ENCODE measurements around the gene COL24A1.

Gene COL24A1

GRCh38 chr1:86100401-86100800 is 56.2 kb downstream of the COL24A1 start:
- Histone ChIP-seq H3K9me2 (replicated peaks; ENCODE audit: control insufficient read depth, low read length) (no peaks in the 10 kb centered on the region), H3K36me3 (ENCODE audit: control insufficient read depth, low read length) (no peaks in the 10 kb centered on the region), H3K4me3 (ENCODE audit: low read length) (no peak overlapping the region), H3K9me3 (ENCODE audit: control insufficient read depth, insufficient read depth, low read length) (no peaks in the 10 kb centered on the region), H3F3A (ENCODE audit: control insufficient read depth, insufficient read depth) (no peaks in the 10 kb centered on the region), H3K27me3 (ENCODE audit: control insufficient read depth, low read length) (no peaks in the 10 kb centered on the region), H3K4me2 (ENCODE audit: low read length) (no peak overlapping the region), H3K79me2 (ENCODE audit: control insufficient read depth, low read length) (no peaks in the 10 kb centered on the region), H4K20me1 (ENCODE audit: control insufficient read depth, insufficient read depth, low read depth, low read length) (no peaks in the 10 kb centered on the region), H3K27ac (ENCODE audit: low read depth, low read length) (no peak overlapping the region), H3K4me1 (ENCODE audit: control insufficient read depth, low read length) (no peaks in the 10 kb centered on the region)
- no peak for TF ChIP-seq CTCF (IDR thresholded peaks at IDR 0.05; ENCODE audit: low read depth, low read length, poor library complexity, severe bottlenecking)
- TF ChIP-seq EZH2phosphoT487 (IDR thresholded peaks at IDR 0.05; ENCODE audit: borderline replicate concordance, low read length): no peak

GRCh38 chr1:86089765-86090164 is 66.8 kb downstream of the COL24A1 start:
- H3K4me1 ChIP-seq (ENCODE audit: control insufficient read depth, low read length): no peaks in the 10 kb centered on the region
- no peaks in the 10 kb centered on the region for H3K9me3 ChIP-seq (ENCODE audit: control insufficient read depth, insufficient read depth, low read length)
- no peaks in the 10 kb centered on the region for H3K9me2 ChIP-seq (replicated peaks; ENCODE audit: control insufficient read depth, low read length)
- no peak overlapping the region for H3K4me2 ChIP-seq (ENCODE audit: low read length)
- no peak overlapping the region for H3K27ac ChIP-seq (ENCODE audit: low read depth, low read length)
- H3K27me3 ChIP-seq (ENCODE audit: control insufficient read depth, low read length): no peaks in the 10 kb centered on the region
- H4K20me1 ChIP-seq (ENCODE audit: control insufficient read depth, insufficient read depth, low read depth, low read length): no peaks in the 10 kb centered on the region
- no peaks in the 10 kb centered on the region for H3K79me2 ChIP-seq (ENCODE audit: control insufficient read depth, low read length)
- no peaks in the 10 kb centered on the region for H3K36me3 ChIP-seq (ENCODE audit: control insufficient read depth, low read length)
- TF ChIP-seq CTCF (IDR thresholded peaks at IDR 0.05; ENCODE audit: low read depth, low read length, poor library complexity, severe bottlenecking) (no peak), EZH2phosphoT487 (IDR thresholded peaks at IDR 0.05; ENCODE audit: borderline replicate concordance, low read length) (no peak)
- H3K4me3 ChIP-seq (ENCODE audit: low read length): no peak overlapping the region
- no peaks in the 10 kb centered on the region for H3F3A ChIP-seq (ENCODE audit: control insufficient read depth, insufficient read depth)

GRCh38 chr1:86085741-86086409 is 70.7 kb downstream of the COL24A1 start:
- H3K36me3 ChIP-seq (ENCODE audit: control insufficient read depth, low read length): no peaks in the 10 kb centered on the region
- H3F3A ChIP-seq (ENCODE audit: control insufficient read depth, insufficient read depth): no peaks in the 10 kb centered on the region
- no peaks in the 10 kb centered on the region for H3K9me3 ChIP-seq (ENCODE audit: control insufficient read depth, insufficient read depth, low read length)
- no peak overlapping the region for H3K4me3 ChIP-seq (ENCODE audit: low read length)
- H3K79me2 ChIP-seq (ENCODE audit: control insufficient read depth, low read length): no peaks in the 10 kb centered on the region
- H4K20me1 ChIP-seq (ENCODE audit: control insufficient read depth, insufficient read depth, low read depth, low read length): no peaks in the 10 kb centered on the region
- no peak for TF ChIP-seq EZH2phosphoT487 (IDR thresholded peaks at IDR 0.05; ENCODE audit: borderline replicate concordance, low read length)
- no peak for TF ChIP-seq CTCF (IDR thresholded peaks at IDR 0.05; ENCODE audit: low read depth, low read length, poor library complexity, severe bottlenecking)
- H3K4me1 ChIP-seq (ENCODE audit: control insufficient read depth, low read length): no peaks in the 10 kb centered on the region
- peaks cover 3% of the 10 kb centered on the region; the same call in 1 of the 2 replicates for H3K27me3 ChIP-seq (ENCODE audit: control insufficient read depth, low read length)
- no peak overlapping the region for H3K4me2 ChIP-seq (ENCODE audit: low read length)
- H3K27ac ChIP-seq (ENCODE audit: low read depth, low read length): no peak overlapping the region
- no peaks in the 10 kb centered on the region for H3K9me2 ChIP-seq (replicated peaks; ENCODE audit: control insufficient read depth, low read length)

Measured in DOHH2 (cell line).